HEK293 (cell line): Measurements from ENCODE around the gene MED10.

Experiments
- CTCF ChIA-PET: fragments of 350-600 bp; formaldehyde crosslinking; extraction: SDS; loops from one replicate; lab custom pipeline; 2021; ENCODE audit warnings: antibody characterized with exemption; lab: Yijun Ruan, JAX
- POLR2A ChIA-PET: fragments of 300-600 bp; formaldehyde crosslinking; extraction: SDS; loops from one replicate; lab custom pipeline; 2020; ENCODE audit warnings: antibody characterized with exemption, inconsistent platforms; lab: Yijun Ruan, JAX
- H3K27ac ChIP-seq: fragments of 200-500 bp; sonication (Bioruptor generic); 2 replicates; pipeline ENCODE4 v1.5.1; 2014; ENCODE audit warnings: low read depth, low read length, control low read depth, inconsistent platforms; ENCODE audit errors: extremely low read depth
- H3K36me3 ChIP-seq, 2 experiments: fragments of 200-500 bp in 1 of 2; sonication (Bioruptor generic) in 1 of 2; 1 replicate in 1 of 2; 2 replicates in 1 of 2; pipeline ENCODE4 v1.5.1; 2014 to 2017; ENCODE audit warnings: inconsistent platforms in 2 of 2, low read length in 2 of 2; ENCODE audit not compliant: control insufficient read depth in 2 of 2, insufficient read depth in 1 of 2
- H3K4me1 ChIP-seq: fragments of 200-500 bp; sonication (Bioruptor generic); 2 replicates; pipeline ENCODE4 v1.5.1; 2014; ENCODE audit warnings: mild to moderate bottlenecking, low read length, inconsistent platforms; ENCODE audit not compliant: control insufficient read depth, insufficient read depth
- H3K4me3 ChIP-seq: 2 replicates; pipeline ENCODE4 v1.5.1; 2011; ENCODE audit warnings: low read depth, mild to moderate bottlenecking, control low read depth, low read length, moderate library complexity
- H3K9me3 ChIP-seq: fragments of 200-500 bp; sonication (Bioruptor generic); 2 replicates; pipeline ENCODE4 v1.5.1; 2014; ENCODE audit warnings: low read depth, low read length, inconsistent platforms; ENCODE audit not compliant: control insufficient read depth, insufficient read depth
- AEBP2 ChIP-seq: fragments of 450-650 bp; formaldehyde crosslinking; IDR thresholded peaks from 2 replicates; pipeline ENCODE4 v1.5.1; 2016; ENCODE audit warnings: missing biosample characterization, missing genetic modification characterization, borderline replicate concordance
- GLI4 ChIP-seq: fragments of 450-650 bp; formaldehyde crosslinking; IDR thresholded peaks from 2 replicates; pipeline ENCODE4 v1.5.1; 2016; ENCODE audit warnings: missing biosample characterization, missing genetic modification characterization
- IKZF3 ChIP-seq: fragments of 450-650 bp; IDR thresholded peaks from 2 replicates; pipeline ENCODE4 v1.5.0; 2018; ENCODE audit warnings: missing biosample characterization, mild to moderate bottlenecking, missing genetic modification characterization, moderate library complexity
- KLF9 ChIP-seq: fragments of 450-650 bp; formaldehyde crosslinking; IDR thresholded peaks from 2 replicates; pipeline ENCODE4 v1.5.1; 2016; ENCODE audit warnings: missing biosample characterization, missing genetic modification characterization, low read depth
- PRDM4 ChIP-seq: fragments of 450-650 bp; formaldehyde crosslinking; IDR thresholded peaks from 2 replicates; pipeline ENCODE4 v1.5.1; 2017; ENCODE audit warnings: missing biosample characterization, missing genetic modification characterization
- TRIM28 ChIP-seq: IDR thresholded peaks from 2 replicates; pipeline ENCODE4 v1.6.1; 2011; ENCODE audit warnings: low read length, control low read depth, borderline replicate concordance
- ZBTB11 ChIP-seq: fragments of 450-650 bp; formaldehyde crosslinking; conservative IDR thresholded peaks from 2 replicates; pipeline ENCODE4 v1.5.1; 2016; ENCODE audit warnings: low read depth, missing biosample characterization, missing genetic modification characterization
- ZBTB17 ChIP-seq: fragments of 450-650 bp; formaldehyde crosslinking; IDR thresholded peaks from 2 replicates; pipeline ENCODE4 v1.5.1; 2016; ENCODE audit warnings: missing biosample characterization, missing genetic modification characterization
- ZEB2 ChIP-seq: fragments of 450-650 bp; formaldehyde crosslinking; IDR thresholded peaks from 2 replicates; pipeline ENCODE4 v1.5.1; 2016; ENCODE audit warnings: missing biosample characterization, missing genetic modification characterization
- ZFP37 ChIP-seq: fragments of 450-650 bp; formaldehyde crosslinking; IDR thresholded peaks from 2 replicates; pipeline ENCODE4 v1.5.1; 2016; ENCODE audit warnings: missing biosample characterization, missing genetic modification characterization
- ZIC2 ChIP-seq: fragments of 450-650 bp; formaldehyde crosslinking; IDR thresholded peaks from 2 replicates; pipeline ENCODE4 v1.5.1; 2016; ENCODE audit warnings: missing biosample characterization, missing genetic modification characterization
- ZNF140 ChIP-seq: fragments of 450-650 bp; formaldehyde crosslinking; IDR thresholded peaks from 2 replicates; pipeline ENCODE4 v1.5.1; 2016; ENCODE audit warnings: missing biosample characterization, missing genetic modification characterization
- ZNF16 ChIP-seq: fragments of 450-650 bp; formaldehyde crosslinking; IDR thresholded peaks from 2 replicates; pipeline ENCODE4 v1.5.1; 2016; ENCODE audit warnings: low read depth, missing biosample characterization, missing genetic modification characterization
- ZNF211 ChIP-seq: fragments of 450-650 bp; formaldehyde crosslinking; IDR thresholded peaks from 2 replicates; pipeline ENCODE4 v1.5.1; 2016; ENCODE audit warnings: low read depth, missing biosample characterization, missing genetic modification characterization
- ZNF248 ChIP-seq: fragments of 450-650 bp; formaldehyde crosslinking; IDR thresholded peaks from 2 replicates; pipeline ENCODE4 v1.5.1; 2017; ENCODE audit warnings: missing biosample characterization, missing genetic modification characterization
- ZNF280D ChIP-seq: fragments of 450-650 bp; formaldehyde crosslinking; IDR thresholded peaks from 2 replicates; pipeline ENCODE4 v1.5.1; 2016; ENCODE audit warnings: missing biosample characterization, missing genetic modification characterization
- ZNF341 ChIP-seq: fragments of 450-650 bp; formaldehyde crosslinking; IDR thresholded peaks from 2 replicates; pipeline ENCODE4; 2016; ENCODE audit warnings: low read depth, missing biosample characterization, missing genetic modification characterization
- ZNF561 ChIP-seq: fragments of 450-650 bp; IDR thresholded peaks from 2 replicates; pipeline ENCODE4 v1.5.1; 2018; ENCODE audit warnings: missing biosample characterization, missing genetic modification characterization, borderline replicate concordance
- ZNF639 ChIP-seq: fragments of 450-650 bp; formaldehyde crosslinking; IDR thresholded peaks from 2 replicates; pipeline ENCODE4 v1.5.1; 2016; ENCODE audit warnings: missing biosample characterization, missing genetic modification characterization
- ZNF658 ChIP-seq: fragments of 450-650 bp; formaldehyde crosslinking; IDR thresholded peaks from 2 replicates; pipeline ENCODE4; 2016; ENCODE audit warnings: missing biosample characterization, missing genetic modification characterization
- ZNF677 ChIP-seq: fragments of 450-650 bp; IDR thresholded peaks from 2 replicates; pipeline ENCODE4 v1.5.0; 2018; ENCODE audit warnings: missing biosample characterization, mild to moderate bottlenecking, missing genetic modification characterization, moderate library complexity
- ZSCAN18 ChIP-seq: fragments of 450-650 bp; formaldehyde crosslinking; IDR thresholded peaks from 2 replicates; pipeline ENCODE4 v1.5.1; 2016; ENCODE audit warnings: missing biosample characterization, missing genetic modification characterization

Gene MED10

GRCh38 chr5:6378766-6379103, 388 bp upstream of the MED10 start (continued):
- TF ChIP-seq ZNF658 (tag by site-specific recombination) (no peak), ZNF211 (no peak), ZBTB17 (tag by site-specific recombination) (peak; percentile 73), ZSCAN18 (no peak), ZNF639 (tag by site-specific recombination) (no peak), AEBP2 (no peak), ZFP37 (tag by site-specific recombination) (no peak), IKZF3 (tag by site-specific recombination) (0 out of 2 replicates have a peak, but pooled peaks have one; percentile 23), ZNF248 (no peak), TRIM28 (no peak), PRDM4 (tag by site-specific recombination) (no peak), ZIC2 (tag by site-specific recombination) (peak; percentile 57; the same call in 1 of the 2 replicates), ZNF561 (tag by site-specific recombination) (no peak), GLI4 (tag by site-specific recombination) (no peak), ZNF280D (tag by site-specific recombination) (no peak)

GRCh38 chr5:6377582-6377904, 804 bp downstream of the MED10 start:
- Histone ChIP-seq H3K4me3 (peak overlapping the region; percentile 97), H3K36me3 (peaks cover 44 to 47% of the 10 kb centered on the region in 2 experiments), H3K4me1 (peaks cover 6% of the 10 kb centered on the region; the same call in 1 of the 2 replicates), H3K27ac (peak overlapping the region; percentile 57; the same call in 1 of the 2 replicates), H3K9me3 (no peaks in the 10 kb centered on the region)
- CTCF ChIA-PET: interaction anchor here (0.5 kb wide), 1 partner anchor 369 kb away, joined by 5 read pairs; no protein-coding TSS in a partner anchor
- POLR2A ChIA-PET: no interaction called here
- TF ChIP-seq KLF9: no peak
- TF ChIP-seq ZNF677 (tag by site-specific recombination): no peak
- TF ChIP-seq ZNF16: no peak
- TF ChIP-seq ZNF341 (tag by site-specific recombination): peak; percentile 69
- no peak for TF ChIP-seq ZNF140 (tag by site-specific recombination)
- TF ChIP-seq ZEB2 (tag by site-specific recombination): no peak
- peak; percentile 85 for TF ChIP-seq ZBTB11
